Hypothalamus (tissue), 51 donors: ENCODE measurements around the gene ABHD6.
"Not testable (repeated sequence)": the region's sequence is repeated elsewhere in the genome, so short reads cannot be mapped to it uniquely, and the experiment has no call there.

Experiments used
- DNase-seq, 51 donors: peaks; one replicate each; lab custom pipeline; 2025; lab: John Stamatoyannopoulos, UW

ABHD6 gene

GRCh38 chr3:58336135-58336882 lies 98.7 kb downstream of the ABHD6 start:
- no peak for DNase-seq

- no peak for DNase-seq
Observed at GRCh38 chr3:58337190-58337589, 99.6 kb downstream of the ABHD6 start.

GRCh38 chr3:58339146-58339545 lies 101.6 kb downstream of the ABHD6 start:
- not testable (repeated sequence) for DNase-seq

- DNase-seq: no peak
Observed at GRCh38 chr3:58340594-58341244, 103.1 kb downstream of the ABHD6 start.

- DNase-seq: no peak
Observed at GRCh38 chr3:58341376-58341775, 103.8 kb downstream of the ABHD6 start.

- DNase-seq: peak in 9 of 51 donors; percentile 5 to 32 (median 20)
Observed at GRCh38 chr3:58342676-58343075, 105.1 kb downstream of the ABHD6 start.
